HG02852 (cell line): Measurements from ENCODE around the gene ZSCAN23.

ENCODE experiments used
- ATAC-seq: cut with Tn5 transposase; IDR thresholded peaks from one replicate; pipeline ENCODE4 v1.9.1; 2021; ENCODE audit warnings: mild to moderate bottlenecking, moderate library complexity; ENCODE audit not compliant: unreplicated experiment

Gene ZSCAN23

GRCh38 chr6:28383235-28384142 lies 59.8 kb downstream of the ZSCAN23 start:
- peak; percentile 94 for ATAC-seq
